Activated CD8-positive, alpha-beta memory T cell treated with anti-CD3 and anti-CD28 coated beads for 24 hours (primary cell): ENCODE results near the gene C1orf87.

Source experiments
- DNase-seq: peaks from one replicate; pipeline ENCODE4 v3.0.0-alpha.2; 2020

Gene C1orf87

GRCh38 chr1:59945790-59946189 lies 127.8 kb downstream of the C1orf87 start:
- no peak for DNase-seq
